ENCODE data around the gene ITPR1.

The ITPR1 gene

DNA sequence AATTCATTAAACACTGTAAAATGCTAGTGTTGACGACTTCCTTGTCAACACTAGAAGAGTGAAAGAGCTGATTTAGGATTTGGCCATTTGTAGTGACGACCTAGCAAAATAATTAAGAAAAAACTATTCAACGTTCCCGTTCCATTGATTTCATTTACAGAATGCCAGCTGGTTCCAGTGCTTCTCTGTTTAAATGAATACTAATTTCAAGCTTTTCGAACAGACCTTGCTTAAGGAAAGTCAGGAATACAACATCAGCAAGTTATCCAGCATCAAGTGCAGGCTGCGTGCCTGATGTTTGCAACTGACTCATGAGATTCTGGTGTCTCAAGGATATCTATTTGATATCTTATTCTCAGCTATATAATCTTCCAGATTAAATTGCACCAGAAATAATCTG, 387.7 kb downstream of the ITPR1 start:
- DNase-seq, result no peak

DNA sequence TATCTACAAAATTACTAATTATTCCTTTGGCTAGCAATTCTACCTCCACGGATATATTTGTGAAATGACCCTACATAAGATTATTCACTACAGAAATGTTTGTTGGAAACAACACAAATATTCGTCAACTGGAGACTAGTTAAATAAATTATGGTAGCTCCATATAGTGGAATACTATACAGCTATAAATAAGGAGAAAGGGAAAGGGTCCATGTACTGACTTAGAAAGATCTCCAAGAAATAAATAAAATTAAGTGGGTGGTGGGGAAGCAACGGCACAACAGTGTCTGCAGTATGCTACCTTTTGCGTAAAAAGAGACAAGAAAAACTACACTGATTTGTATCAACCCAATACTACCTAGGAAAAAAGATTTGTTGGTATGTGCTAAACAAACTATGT, 389.4 kb downstream of the ITPR1 start:
- DNase-seq, result no peak

- DNase-seq, result no peak
Measured at GRCh38 chr3:4883011-4883410, 389.9 kb downstream of the ITPR1 start.

- no peak for DNase-seq
Measured at GRCh38 chr3:4884888-4885287, 391.7 kb downstream of the ITPR1 start.

DNA sequence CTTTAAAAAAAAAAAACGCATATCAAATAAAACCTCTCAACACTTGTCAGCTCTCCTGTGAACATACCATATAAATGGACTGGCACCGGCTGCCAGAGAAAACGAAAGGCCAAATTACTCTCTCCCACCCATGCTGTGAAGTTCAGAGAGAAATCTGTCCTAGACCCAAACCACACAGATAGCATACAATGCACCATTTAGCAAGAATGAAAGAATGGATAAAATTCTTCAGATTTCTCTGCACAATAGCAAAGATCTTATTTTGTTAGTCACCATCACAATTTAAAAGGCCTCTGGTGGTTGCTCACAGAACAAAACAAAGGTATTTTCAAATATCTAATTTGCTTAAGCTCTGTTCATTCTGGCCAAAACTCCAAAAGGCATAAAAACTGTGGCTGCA, 392.2 kb downstream of the ITPR1 start:
- no peak for DNase-seq

DNA sequence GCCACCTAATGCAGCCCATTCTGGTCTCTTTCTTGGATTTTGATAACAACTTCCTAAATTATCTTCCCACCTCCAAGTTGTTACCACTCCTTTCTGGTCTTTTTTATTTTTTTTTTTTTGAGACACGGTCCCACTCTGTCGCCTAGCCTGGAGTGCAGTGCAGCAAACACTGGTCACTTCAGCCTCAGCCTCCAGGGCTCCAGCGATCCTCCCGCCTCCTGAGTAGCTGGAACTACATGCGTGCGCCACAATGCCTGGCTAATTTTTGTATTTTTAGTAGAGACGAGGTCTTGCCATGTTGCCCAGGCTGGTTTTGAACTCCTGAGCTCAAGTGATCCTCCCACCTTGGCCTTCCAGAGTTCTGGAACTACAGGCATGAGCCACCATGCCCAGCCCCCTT, 393.3 kb downstream of the ITPR1 start:
- no peak for DNase-seq

DNA sequence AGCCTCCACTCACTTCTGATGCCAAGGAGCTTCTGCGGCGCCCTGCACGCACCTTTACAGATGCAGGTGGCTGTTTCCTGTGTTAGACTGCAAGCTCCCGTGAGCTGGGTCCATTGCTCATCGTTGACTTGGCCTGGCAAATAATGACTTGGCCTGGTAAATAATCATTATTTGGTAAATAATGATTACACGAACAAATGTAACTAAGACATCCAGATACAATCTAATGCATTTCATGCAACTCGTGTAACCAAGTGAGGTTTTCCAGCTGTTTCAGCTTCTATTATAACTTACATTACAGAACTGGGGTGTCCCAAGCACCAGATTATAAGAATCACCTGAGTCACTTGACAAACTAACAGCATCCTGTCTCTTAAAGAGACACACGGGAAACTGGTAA, 394.0 kb downstream of the ITPR1 start:
- DNase-seq, result no peak

DNA sequence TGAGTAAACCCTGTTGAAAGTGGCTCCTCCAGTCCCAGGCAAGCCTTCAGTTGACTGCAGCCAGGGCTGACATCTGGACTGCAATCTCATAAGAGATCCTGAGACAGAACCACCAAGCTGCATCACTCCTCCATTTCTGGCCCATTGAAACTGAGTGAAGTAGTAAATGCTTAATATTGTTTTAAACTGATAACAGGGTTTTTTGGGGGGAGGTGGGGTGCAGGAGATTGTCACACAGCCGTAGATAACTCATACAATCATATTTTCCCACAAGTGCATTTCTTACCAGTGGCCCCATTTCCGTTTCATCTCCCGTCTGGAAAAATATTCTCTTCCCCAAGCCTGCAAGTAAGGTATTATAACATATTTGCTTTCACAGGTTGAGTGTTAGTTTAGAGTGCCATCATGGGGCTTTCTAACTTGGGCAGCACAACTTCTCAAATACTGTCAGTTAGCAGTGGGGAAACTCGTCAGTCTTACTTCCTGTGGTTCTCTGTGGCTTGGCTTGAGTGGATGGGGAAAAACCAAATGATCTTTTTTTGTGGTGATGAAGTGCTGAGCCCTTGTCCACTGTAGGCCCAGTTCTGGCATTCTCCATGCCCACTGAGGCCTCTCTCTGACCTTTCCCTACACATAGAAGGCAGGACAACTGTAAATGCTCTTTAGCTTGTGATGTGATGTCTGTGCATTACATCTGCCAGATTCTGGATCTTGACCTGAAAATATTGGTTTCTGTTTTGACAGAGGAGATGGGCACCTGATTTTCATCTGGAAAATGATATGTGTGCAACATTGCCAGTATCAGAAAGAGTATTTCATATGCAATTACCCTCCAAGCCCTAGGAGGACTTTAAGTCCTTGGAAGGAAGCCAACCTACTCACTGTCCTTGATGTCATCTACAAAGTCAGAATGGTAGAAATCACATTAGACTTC, 396.0 kb downstream of the ITPR1 start:
- DNase-seq, result no peak

GRCh38 chr3:4889896-4890295, 396.7 kb downstream of the ITPR1 start:
- no peak for DNase-seq

- no peak for DNase-seq
Measured at GRCh38 chr3:4894891-4895530, 401.9 kb downstream of the ITPR1 start.

DNA sequence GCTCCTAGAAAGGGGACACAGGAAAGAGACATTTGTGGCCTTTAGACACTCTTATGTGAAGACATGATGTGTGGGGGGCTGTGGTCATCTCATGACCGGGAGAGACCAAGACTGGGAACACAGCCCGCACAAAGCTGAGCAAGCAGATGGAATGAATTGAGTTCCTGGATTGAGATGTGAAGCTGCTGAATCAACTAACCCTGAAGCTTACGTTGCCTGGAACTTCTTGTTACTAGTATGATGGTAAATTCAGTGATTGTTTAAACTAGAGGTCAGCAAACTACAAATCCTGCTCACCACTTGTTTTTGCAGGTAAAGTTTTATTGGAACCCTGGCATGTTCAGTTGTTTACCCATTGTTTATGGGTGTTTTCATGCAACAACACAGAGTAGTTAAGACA, 402.7 kb downstream of the ITPR1 start:
- DNase-seq, result no peak
